Natural killer cell treated with Interleukin-12 subunit alpha and Interleukin-12 subunit beta and Interleukin-15 and Interleukin-18, amount 100 ng/mL, for 72 hours (primary cell): Measurements from ENCODE around the gene NHSL2. TPM values are rescaled to one million over a fixed set of nuclear protein-coding genes. Genes with fewer than 3 reads are reported as not detected.

Experiments used
- ATAC-seq, 2 donors: fragments of 150-1000 bp; cut with Tn5 transposase in 1 of 2; sonication (Bioruptor Pico), chemical (Tn5 transposase) in 1 of 2; 2 replicates each; pipeline ENCODE4 v1.10.0; 2021
- DNase-seq: peaks from one replicate; pipeline ENCODE4 v3.0.0; 2022; ENCODE audit warnings: low spot score
- H3K27ac Mint-ChIP-seq, 2 donors: 1 replicate in 1 of 2; 2 replicates in 1 of 2; pipeline ENCODE4 v1.8.0; 2022; ENCODE audit warnings: mixed read lengths in 2 of 2, mild to moderate bottlenecking in 1 of 2, moderate library complexity in 1 of 2
- H3K27me3 Mint-ChIP-seq, 2 donors: 1 replicate in 1 of 2; 2 replicates in 1 of 2; pipeline ENCODE4 v1.8.0; 2022; ENCODE audit warnings: mixed read lengths in 2 of 2
- H3K36me3 Mint-ChIP-seq: one replicate; pipeline ENCODE4 v1.8.0; 2022; ENCODE audit warnings: mixed read lengths
- H3K4me1 Mint-ChIP-seq, 2 donors: 1 replicate in 1 of 2; 2 replicates in 1 of 2; pipeline ENCODE4 v1.8.0; 2022; ENCODE audit warnings: low read depth in 2 of 2, mixed read lengths in 2 of 2, mild to moderate bottlenecking in 1 of 2
- H3K4me3 Mint-ChIP-seq: one replicate; pipeline ENCODE4 v1.8.0; 2022; ENCODE audit warnings: mixed read lengths
- H3K9me3 Mint-ChIP-seq: 2 replicates; pipeline ENCODE4 v1.8.0; 2022; ENCODE audit warnings: mixed read lengths
- total RNA-seq, 2 donors: library from RNA; stranded (reverse); gene quantifications; one replicate each; pipeline ENCODE4 v1.2.3, GENCODE V29; 2022

Gene NHSL2
- total RNA-seq, 2 donors from 2014 or later: 0.07 to 0.67 TPM

DNA sequence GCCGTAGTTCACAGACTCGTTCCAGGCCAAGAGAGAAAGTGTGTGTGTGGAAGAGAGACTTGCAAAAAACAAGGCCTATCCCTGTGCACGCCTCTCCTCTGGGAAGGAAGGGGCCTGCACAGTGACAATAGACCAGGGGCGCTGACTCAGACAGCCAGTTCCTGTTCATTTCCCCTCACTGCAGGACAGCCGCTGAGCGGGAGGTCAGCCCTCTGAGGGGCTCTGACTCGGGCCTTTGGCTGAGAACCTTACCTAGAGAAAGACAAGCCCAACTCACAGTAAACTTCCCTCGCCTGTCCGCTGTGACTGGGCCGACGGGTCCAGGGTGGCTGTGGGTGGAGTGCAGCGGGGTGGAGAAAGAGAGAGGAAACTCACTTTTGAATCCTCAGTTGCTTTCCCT lies 169.0 kb downstream of the NHSL2 start:
- no peaks in the 10 kb centered on the region for H3K9me3 Mint-ChIP-seq
- peak overlapping the region in 1 of 2 donors; percentile 37 for H3K27ac Mint-ChIP-seq
- peaks cover 0 to 26% of the 10 kb centered on the region in 2 donors for H3K4me1 Mint-ChIP-seq
- peaks cover 3 to 43% of the 10 kb centered on the region in 2 donors for H3K27me3 Mint-ChIP-seq
- no peak for DNase-seq
- no peaks in the 10 kb centered on the region for H3K36me3 Mint-ChIP-seq
- no peak overlapping the region for H3K4me3 Mint-ChIP-seq
- ATAC-seq: no peak

DNA sequence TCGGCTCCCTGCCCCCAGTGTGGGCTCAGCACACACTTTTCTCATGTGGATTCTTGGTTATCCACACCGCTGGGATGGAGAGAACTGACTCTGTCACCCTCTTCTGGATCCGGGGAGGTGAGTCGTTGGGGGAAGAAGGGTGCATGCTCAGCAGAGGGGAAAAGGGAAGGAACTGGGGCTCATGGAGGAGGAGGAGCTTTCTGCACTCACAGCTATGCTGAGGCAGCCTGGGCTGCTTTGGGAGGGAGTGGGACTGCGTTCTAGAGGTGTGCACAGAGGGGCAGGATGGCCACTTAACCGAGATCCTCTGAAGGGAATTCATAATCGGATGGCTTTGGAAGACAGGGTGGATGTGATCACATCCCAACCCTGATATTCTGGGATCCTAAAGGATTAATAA lies 169.5 kb downstream of the NHSL2 start:
- no peak overlapping the region for H3K4me3 Mint-ChIP-seq
- H3K9me3 Mint-ChIP-seq: no peaks in the 10 kb centered on the region
- DNase-seq: no peak
- peak overlapping the region in 1 of 2 donors; percentile 37 for H3K27ac Mint-ChIP-seq
- H3K27me3 Mint-ChIP-seq: peaks cover 0 to 40% of the 10 kb centered on the region in 2 donors
- no peaks in the 10 kb centered on the region for H3K36me3 Mint-ChIP-seq
- ATAC-seq: no peak
- peaks cover 0 to 26% of the 10 kb centered on the region in 2 donors for H3K4me1 Mint-ChIP-seq

DNA sequence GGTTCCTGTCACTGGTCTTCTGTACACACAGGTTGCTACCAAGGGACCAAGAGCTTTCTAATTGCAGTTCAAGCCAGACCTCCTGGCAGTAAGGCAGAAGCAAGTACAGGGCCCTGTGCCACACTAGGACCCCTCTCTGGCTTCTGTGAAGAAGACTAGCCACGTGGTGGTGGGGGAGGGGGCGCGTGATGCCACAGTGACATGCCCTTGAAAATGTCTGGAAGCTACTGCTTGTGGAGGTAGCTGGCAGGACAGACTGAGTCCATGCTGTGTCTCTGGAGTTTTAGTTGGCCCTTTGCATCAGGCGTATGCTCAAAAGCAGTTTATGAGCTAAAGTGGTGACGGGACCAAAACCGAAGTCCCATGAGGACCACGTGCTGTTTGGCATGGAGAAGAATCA lies 170.2 kb downstream of the NHSL2 start:
- ATAC-seq (no peak), DNase-seq (no peak)
- H3K9me3 Mint-ChIP-seq: no peaks in the 10 kb centered on the region
- peaks cover 0 to 37% of the 10 kb centered on the region in 2 donors for H3K27me3 Mint-ChIP-seq
- no peak overlapping the region for H3K27ac Mint-ChIP-seq
- H3K4me3 Mint-ChIP-seq: no peak overlapping the region
- H3K36me3 Mint-ChIP-seq: no peaks in the 10 kb centered on the region
- H3K4me1 Mint-ChIP-seq: peaks cover 0 to 24% of the 10 kb centered on the region in 2 donors

DNA sequence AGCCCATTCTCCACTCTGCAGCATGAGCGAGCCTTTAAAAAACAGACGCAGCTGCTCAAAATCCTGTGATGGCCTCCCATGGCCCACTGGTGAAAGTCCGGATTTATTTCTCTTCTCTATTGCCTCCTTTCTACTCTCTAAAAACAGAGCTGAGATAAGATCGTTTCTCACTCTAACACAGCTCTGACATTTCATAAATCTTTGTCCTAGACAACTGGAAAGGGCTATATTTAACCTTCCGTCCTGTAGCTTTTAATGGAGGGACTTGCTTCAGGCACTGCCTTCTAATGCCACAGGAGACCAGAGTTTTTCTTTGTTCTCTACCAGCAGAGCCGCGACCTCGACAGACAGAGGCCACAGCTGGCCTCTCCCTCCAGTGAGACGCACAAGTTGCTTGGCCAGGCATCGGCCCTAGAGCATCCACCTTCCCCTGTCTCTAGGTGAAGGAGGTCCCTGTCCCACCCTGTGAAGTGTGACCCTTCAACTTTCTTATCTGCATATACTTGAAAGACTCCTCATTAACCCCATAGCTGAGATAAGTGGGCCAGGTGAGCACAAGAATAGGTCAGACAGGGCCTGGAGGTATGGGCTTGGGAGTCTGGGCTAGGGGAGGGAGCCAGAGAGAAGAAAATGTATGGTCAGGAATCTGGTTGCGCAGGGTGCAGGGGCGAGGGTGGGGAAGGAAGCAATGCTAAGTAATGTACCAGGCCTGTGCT lies 171.1 kb downstream of the NHSL2 start:
- no peak for ATAC-seq
- Mint-ChIP-seq H3K9me3 (no peaks in the 10 kb centered on the region), H3K4me3 (no peak overlapping the region), H3K27ac (no peak overlapping the region), H3K4me1 (peaks cover 0 to 24% of the 10 kb centered on the region in 2 donors), H3K27me3 (peaks cover 0 to 39% of the 10 kb centered on the region in 2 donors), H3K36me3 (no peaks in the 10 kb centered on the region)
- DNase-seq: no peak

DNA sequence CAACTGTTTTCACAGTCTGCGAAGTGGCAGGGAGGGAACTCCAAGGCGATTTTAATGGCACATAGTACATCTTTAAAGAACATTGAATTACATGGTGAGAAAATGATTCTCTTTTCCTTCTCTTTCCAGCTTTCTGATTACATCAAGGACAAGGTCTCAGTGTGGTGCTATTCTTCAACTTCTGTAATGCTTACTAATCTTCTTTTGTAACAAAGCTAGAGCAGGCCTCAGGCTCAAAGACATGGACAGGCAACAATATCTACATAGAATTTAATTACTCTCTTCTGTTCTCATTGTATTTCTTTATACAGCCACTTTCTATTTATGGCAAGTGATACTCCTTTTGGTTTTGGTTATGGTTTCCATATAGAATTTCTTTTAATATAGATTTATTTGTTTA lies 172.6 kb downstream of the NHSL2 start:
- Mint-ChIP-seq H3K36me3 (no peaks in the 10 kb centered on the region), H3K4me1 (peaks cover 0 to 19% of the 10 kb centered on the region in 2 donors), H3K27ac (no peak overlapping the region), H3K9me3 (no peaks in the 10 kb centered on the region), H3K27me3 (peaks cover 0 to 41% of the 10 kb centered on the region in 2 donors), H3K4me3 (no peak overlapping the region)
- DNase-seq (no peak), ATAC-seq (no peak)

DNA sequence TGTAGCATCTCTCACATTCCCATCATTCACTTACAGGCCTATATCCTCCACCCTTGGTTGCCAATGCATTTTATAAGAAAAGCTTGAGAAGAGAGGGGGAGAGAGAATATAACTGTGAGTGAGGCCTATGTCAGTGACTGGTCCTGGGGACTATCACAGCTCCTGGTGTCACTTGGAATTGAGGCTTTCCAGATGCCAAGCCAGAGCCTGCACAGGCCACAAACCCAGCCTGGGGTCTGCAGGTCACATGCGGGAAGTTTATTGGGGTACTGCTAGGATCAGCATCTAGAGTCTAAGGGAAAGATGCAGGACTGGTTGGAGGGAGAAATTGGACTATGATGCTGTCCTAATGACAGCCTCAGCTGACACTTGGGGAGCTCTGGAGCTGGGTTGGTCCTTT lies 173.5 kb downstream of the NHSL2 start:
- ATAC-seq (no peak), DNase-seq (no peak)
- Mint-ChIP-seq H3K4me3 (no peak overlapping the region), H3K27me3 (peaks cover 0 to 35% of the 10 kb centered on the region in 2 donors), H3K27ac (no peak overlapping the region), H3K9me3 (no peaks in the 10 kb centered on the region), H3K4me1 (peaks cover 0 to 11% of the 10 kb centered on the region in 2 donors), H3K36me3 (no peaks in the 10 kb centered on the region)

DNA sequence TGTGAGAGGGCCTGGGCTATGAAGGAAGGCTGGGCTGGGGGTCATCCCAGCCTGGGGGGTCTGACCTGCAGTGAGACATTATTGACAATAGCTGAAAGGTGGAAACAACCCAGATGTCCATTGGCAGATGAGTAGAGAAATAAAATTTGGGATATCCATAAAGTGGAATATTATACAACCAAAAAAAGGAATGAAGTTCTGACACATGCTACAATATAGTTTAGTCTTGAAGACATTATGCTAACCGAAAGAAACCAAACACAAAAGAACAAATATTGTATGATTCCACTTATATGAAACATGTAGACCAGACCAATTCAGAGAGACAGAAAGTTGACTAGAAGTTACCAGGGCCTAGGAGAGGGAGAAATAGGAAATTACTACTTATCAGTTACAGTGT lies 176.3 kb downstream of the NHSL2 start:
- no peak overlapping the region for H3K27ac Mint-ChIP-seq

DNA sequence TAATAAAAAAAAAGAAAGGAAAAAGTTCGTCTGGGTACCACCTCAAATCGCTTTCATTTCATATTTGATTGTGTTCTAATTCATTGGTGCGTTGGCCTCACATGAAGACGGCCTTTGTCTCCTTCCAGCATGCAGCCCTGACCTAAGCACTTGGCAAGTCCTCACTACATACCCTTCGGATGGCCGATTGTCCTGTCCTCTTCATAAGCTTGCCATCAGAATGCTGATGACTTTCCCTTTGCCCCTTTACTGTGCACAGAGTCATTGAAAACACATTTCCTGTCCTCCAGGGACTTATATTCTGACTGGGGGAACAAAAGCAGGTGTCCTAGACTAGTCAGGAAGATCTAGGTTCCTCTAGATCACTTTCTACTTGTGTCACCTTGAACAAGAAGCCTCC lies 178.1 kb downstream of the NHSL2 start:
- DNase-seq (no peak), ATAC-seq (no peak)
- Mint-ChIP-seq H3K4me1 (peaks cover 0 to 7% of the 10 kb centered on the region in 2 donors), H3K36me3 (no peaks in the 10 kb centered on the region), H3K4me3 (no peak overlapping the region), H3K9me3 (no peaks in the 10 kb centered on the region), H3K27ac (no peak overlapping the region), H3K27me3 (peaks cover 0 to 31% of the 10 kb centered on the region in 2 donors)

More for the DNA sequence above, 176.3 kb downstream of the NHSL2 start:
- ATAC-seq (no peak), DNase-seq (no peak)
- Mint-ChIP-seq H3K4me3 (no peak overlapping the region), H3K4me1 (peaks cover 0 to 8% of the 10 kb centered on the region in 2 donors), H3K9me3 (no peaks in the 10 kb centered on the region), H3K27me3 (peaks cover 0 to 27% of the 10 kb centered on the region in 2 donors), H3K36me3 (no peaks in the 10 kb centered on the region)

DNA sequence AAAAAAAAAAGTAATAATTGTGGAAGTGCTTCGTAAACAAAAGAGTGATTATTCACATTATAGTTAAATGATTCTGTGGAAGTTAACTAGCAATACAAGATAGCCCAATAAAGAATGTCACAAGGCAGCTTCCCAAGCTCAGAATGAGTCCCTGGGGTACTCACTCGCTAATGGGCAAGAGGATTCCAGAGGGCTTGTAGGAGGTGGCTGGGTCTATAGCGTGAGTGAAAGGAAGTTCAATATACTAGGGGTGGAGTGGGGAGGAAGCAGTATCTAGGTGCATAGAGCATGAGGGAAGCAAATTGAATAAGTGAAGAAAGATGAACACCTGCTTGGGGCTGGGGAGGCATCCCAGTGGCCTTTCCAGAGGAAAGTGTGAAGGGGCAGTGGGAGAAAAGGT lies 178.6 kb downstream of the NHSL2 start:
- H3K9me3 Mint-ChIP-seq: no peaks in the 10 kb centered on the region
- ATAC-seq: no peak
- no peak overlapping the region for H3K4me3 Mint-ChIP-seq
- peak overlapping the region in 1 of 2 donors; percentile 30 for H3K27ac Mint-ChIP-seq
- peaks cover 0 to 26% of the 10 kb centered on the region in 2 donors for H3K27me3 Mint-ChIP-seq
- no peaks in the 10 kb centered on the region for H3K36me3 Mint-ChIP-seq
- peaks cover 0 to 5% of the 10 kb centered on the region in 2 donors for H3K4me1 Mint-ChIP-seq
- DNase-seq: no peak

DNA sequence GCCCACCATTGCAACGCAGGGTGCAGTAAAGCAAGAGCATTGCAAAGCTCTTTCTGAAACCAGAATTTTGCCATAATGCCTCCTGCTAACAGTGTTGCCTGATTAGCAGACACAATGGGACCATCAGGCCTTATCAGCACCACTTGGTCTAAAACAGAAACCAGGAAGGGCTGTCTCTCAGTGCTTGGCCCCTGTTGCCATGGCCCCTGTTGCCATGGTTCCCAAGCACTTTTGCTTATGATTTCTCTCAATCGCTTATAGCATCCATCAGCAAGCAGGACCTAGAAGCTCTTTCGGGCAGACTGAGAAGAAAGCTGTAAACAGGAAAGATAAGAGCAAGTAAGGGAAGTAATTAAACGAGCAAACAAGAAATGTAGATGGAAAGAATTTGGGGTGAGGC lies 184.2 kb downstream of the NHSL2 start:
- H3K4me3 Mint-ChIP-seq: no peak overlapping the region
- H3K27me3 Mint-ChIP-seq: peaks cover 0 to 35% of the 10 kb centered on the region in 2 donors
- peaks cover 11 to 15% of the 10 kb centered on the region in 2 donors for H3K4me1 Mint-ChIP-seq

DNA sequence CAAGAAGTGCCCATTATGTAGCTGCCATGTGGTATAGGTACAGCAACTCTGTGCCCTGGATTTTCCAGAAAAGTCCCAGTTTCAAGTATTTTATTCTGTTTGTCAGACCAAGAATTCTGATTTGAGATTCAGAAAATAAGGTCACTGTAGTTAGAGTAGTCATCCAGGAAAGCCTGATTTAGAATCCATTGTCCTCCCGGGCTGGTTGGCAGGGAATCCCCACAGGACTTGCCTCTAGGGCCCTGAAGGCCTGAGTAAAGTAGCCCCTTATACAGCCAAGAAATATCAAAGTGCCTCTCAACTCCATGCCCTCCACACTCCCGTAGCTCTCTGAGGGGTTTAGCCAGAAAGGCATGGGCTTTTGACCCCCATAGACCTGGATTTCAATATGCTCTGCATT lies 184.7 kb downstream of the NHSL2 start:
- Mint-ChIP-seq H3K4me3 (no peak overlapping the region), H3K27ac (peak overlapping the region in 1 of 2 donors; percentile 55), H3K4me1 (peaks cover 16 to 20% of the 10 kb centered on the region in 2 donors), H3K36me3 (no peaks in the 10 kb centered on the region), H3K9me3 (no peaks in the 10 kb centered on the region), H3K27me3 (peaks cover 0 to 37% of the 10 kb centered on the region in 2 donors)
- no peak for DNase-seq
- no peak for ATAC-seq

More for the DNA sequence above, 184.2 kb downstream of the NHSL2 start:
- H3K9me3 Mint-ChIP-seq: no peaks in the 10 kb centered on the region
- no peak for DNase-seq
- peak; percentile 65 to 74 for ATAC-seq
- H3K27ac Mint-ChIP-seq: peak overlapping the region in 1 of 2 donors; percentile 55
- H3K36me3 Mint-ChIP-seq: no peaks in the 10 kb centered on the region

DNA sequence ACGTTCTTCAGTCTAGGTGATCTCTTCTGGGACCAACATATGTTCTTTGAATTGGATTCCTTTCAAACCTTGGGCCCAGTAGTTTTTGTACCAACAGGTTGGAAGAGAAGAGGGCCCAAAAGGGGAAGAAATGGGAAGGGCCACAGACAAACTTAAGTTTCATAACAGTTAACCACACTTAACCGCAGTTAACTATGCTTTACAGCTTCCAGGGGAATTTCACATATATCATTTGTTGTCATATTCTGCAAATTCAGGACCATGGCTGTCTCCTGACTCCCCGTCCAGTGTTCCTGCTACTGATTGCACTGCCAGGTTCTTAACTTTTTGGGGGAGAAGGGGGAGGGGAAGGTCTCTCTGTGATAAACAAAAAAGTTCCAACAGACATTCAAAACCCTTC lies 186.5 kb downstream of the NHSL2 start:
- Mint-ChIP-seq H3K4me1 (peaks cover 33 to 37% of the 10 kb centered on the region in 2 donors), H3K27me3 (peaks cover 0 to 33% of the 10 kb centered on the region in 2 donors), H3K4me3 (no peak overlapping the region), H3K27ac (no peak overlapping the region), H3K9me3 (no peaks in the 10 kb centered on the region), H3K36me3 (no peaks in the 10 kb centered on the region)
- DNase-seq: no peak
- no peak for ATAC-seq

DNA sequence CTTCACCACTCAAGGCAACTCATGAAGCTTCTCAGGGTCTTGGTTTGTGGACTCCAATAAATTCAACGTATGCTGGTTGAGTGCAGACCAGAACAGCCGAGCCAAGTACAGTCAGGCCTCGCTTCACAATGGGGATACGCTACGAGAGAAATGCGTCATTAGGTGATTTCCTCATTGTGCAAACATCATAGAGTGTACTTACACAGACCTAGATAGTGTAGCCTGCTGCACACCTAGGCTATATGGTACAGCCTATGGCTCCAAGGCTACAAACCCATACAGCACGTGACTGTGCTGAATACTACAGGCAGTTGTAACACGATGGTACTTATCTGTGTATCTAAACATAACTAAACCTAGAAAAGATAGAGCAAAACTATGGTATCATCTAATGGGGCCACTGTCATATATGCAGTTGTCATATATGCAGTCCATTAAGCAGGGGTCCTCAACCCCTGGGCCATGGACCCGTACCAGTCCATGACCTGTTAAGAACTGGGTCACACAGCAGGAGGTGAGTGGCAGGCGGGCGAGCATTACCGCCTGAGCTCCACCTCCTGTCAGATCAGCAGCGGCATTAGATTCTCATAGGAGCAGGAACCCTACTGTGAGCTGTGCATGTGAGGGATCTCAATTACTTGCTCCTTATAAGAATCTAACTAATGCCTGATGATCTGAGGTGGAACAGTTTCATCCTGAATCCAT lies 189.6 kb downstream of the NHSL2 start:
- peaks cover 40 to 50% of the 10 kb centered on the region in 2 donors for H3K4me1 Mint-ChIP-seq
- ATAC-seq (peak; percentile 41 to 57), DNase-seq (no peak)
- peaks cover 0 to 31% of the 10 kb centered on the region in 2 donors for H3K27me3 Mint-ChIP-seq
- H3K36me3 Mint-ChIP-seq: no peaks in the 10 kb centered on the region
- no peaks in the 10 kb centered on the region for H3K9me3 Mint-ChIP-seq
- peak overlapping the region; percentile 63 to 66 for H3K27ac Mint-ChIP-seq
- peak overlapping the region; percentile 80 for H3K4me3 Mint-ChIP-seq

DNA sequence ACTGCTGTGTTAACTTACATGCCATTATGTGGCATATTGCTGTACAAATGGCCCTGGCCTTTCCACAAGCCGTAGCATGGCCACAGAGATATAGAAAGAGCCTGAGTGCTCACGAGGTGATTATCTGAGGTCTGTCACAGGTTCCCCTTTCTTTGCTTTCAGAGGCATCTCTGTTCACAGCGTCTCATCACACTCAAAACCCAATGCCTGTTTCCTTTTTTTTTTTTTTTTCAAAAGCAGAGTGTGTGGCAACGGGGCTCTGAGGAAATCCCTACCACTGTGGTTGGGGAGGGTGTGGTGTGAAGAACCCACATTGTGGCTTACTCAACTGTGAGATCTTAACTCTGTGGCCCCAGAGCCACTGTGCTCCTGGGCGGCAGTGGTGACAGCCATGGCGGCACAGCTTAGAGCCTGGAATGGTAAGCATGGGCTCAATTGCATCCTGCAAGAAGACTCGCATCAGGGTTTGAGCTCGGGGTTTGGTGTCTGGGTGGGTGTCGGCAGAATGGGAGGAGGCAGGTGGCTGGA lies 190.2 kb downstream of the NHSL2 start:
- H3K27ac Mint-ChIP-seq: peak overlapping the region; percentile 63 to 66
- no peaks in the 10 kb centered on the region for H3K9me3 Mint-ChIP-seq
- ATAC-seq (peak; percentile 90 to 96), DNase-seq (peak; percentile 88)
- peak overlapping the region; percentile 80 for H3K4me3 Mint-ChIP-seq
- peaks cover 39 to 50% of the 10 kb centered on the region in 2 donors for H3K4me1 Mint-ChIP-seq
- no peaks in the 10 kb centered on the region for H3K36me3 Mint-ChIP-seq
- H3K27me3 Mint-ChIP-seq: peaks cover 0 to 30% of the 10 kb centered on the region in 2 donors
